ENCODE measurements around the gene GREB1. TPM values are rescaled to one million over a fixed set of nuclear protein-coding genes. Genes with fewer than 3 reads are reported as not detected.

Gene GREB1
- total RNA-seq, 1 experiment from 2014 or later, result 2.8 TPM

DNA sequence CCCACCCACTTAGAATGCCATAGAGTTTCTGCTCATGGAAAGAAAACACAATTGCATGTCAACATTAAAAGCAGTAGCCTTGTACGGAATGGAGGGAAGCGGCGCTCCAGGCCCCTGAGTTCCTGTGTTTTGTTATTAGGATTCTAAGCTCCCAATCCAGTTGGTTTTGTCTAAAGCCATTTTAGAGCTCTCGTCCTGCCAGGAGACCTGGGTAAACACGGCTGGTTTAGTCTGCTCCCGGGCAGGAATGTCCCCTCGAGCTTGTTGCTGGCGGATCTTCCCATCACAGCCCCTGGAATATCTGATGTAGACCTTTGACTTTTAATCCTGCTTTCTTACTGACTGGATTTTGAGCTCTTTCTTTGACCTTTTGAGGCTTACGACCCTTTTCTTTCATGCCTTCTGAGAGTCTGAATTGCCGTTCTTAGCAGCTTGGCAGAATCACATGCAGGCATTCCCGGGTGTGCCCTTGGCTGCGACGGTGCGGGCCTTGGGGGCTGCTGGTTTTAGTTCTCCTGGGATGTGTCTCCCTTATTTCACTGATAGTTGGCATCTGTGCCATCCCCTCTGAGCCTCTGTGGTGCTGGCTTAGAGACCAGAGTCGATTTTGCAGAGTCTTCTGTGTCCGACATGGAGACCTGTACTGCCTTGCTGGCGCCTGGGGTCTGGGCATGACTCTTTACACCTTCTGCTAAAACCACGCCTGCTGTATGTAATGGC, 25.4 kb downstream of the GREB1 start:
- no peak for DNase-seq (ENCODE audit: low spot score)

DNA sequence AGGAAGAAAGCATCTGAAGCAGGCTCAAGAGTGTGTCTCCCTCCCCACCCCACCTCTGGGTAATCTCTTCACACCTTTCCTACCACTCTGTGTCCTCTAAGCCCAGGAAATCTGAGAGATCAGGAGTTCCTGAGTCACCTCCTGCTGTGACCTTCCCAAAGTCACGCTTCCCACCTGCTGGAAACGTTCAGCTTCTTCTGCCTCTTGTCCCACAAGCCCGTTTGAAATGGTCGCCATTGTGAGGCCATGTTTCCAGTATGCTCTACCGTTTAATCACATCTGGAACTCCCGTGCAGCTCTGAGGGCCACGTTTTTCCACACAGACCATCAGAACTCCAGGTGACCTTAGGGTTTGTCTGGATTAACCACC, 25.9 kb downstream of the GREB1 start:
- DNase-seq (ENCODE audit: low spot score), result no peak

DNA sequence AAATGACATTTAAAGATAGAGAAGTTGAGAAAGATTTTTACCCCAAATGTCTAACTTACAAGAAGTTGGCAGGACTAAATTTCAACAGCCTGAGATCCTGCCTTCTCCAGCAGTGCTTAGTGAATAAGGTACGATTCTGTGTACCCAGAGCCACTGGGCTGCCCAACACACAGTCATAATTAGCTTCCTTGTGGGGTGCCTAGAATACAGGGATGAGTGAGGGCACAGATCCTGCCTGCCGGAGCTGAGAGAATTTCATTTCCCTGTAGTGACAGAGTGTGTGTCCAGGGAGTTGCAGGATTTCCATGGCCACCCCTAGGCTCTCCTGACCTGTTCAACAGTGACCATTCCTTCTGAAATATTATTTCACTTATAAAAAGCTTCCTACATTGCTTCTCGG, 27.0 kb downstream of the GREB1 start:
- no peak for DNase-seq (ENCODE audit: low spot score)

DNA sequence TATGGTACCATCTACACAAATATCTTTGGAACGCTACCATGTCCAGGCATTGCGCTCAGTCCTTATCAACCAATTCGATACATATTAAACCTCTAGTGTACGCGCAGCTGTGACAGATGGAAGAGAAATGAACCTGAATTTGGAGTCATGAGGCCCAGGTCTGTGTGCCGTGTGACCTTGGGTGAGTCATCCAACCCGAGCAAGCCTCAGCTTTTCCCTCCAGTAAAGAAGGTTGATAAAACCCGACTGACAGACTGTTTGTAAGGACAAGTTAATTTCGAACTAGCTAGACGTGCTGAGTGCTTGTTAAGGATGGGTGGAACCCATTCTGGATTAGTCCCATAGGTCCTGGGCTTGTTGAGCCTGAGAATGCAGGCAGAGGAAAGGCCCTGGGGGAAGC, 28.2 kb downstream of the GREB1 start:
- DNase-seq (ENCODE audit: low spot score), result peak; percentile 29

DNA sequence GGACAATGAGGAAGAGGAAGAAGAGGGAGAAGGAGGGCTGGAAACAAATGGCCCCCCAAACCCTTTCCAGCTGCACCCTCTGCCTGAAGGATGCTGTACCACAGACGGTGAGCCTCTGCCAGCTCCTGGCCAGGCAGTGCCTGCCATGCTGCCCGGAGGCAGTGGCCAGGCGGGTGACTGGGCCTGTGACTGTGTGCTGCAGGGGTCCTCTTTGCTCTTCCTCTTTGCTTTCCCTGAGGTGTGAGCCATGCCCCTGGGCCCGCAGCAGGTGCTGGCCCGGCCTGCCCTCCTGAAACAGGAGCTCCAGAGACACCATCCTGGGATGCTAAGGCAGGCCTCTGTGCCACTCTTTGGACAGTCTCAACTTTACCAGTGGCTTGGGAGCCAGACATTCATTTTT, 28.6 kb downstream of the GREB1 start:
- no peak for DNase-seq (ENCODE audit: low spot score)

DNA sequence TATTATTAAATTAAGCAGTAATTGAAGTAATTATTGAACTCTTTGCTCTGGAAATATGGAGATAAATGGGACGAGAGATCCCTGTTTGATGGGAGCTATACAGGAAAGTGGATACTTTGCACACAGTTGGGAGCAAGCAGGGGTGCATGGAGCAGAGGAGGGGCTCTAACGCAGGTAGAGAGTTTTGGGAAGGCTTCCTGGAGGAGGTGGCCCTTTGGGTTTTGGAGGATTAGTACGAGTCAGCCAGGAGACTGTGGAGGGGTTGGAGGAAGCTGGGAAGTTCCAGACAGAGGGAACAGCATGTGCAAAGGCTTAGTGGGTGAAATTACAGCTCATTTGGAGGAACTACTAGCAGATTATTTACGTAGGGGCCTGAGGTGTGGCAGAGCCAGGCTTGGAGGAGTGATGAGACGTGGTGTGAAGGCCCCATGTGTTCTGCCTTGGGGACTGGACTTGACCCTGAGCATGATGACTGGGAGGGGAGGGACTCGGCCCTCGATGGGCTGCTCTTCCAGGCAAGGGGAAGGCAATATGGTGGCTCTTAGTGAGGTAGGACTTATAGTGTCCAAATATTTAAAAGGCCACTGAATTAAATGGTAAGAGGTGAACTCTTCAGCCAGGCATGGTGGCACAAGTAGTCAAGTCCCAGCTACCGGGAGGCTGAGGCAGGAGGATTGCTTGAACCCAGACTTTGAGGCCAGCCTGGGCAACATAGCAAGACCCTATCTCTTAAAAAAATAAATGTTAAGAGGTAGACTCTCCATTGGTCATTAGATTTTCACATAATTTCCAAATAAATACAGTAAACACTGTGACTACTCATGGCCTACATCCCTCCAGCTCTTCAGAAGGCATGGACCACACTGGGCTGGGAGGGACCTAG, 30.2 kb downstream of the GREB1 start:
- no peak for DNase-seq (ENCODE audit: low spot score)

DNA sequence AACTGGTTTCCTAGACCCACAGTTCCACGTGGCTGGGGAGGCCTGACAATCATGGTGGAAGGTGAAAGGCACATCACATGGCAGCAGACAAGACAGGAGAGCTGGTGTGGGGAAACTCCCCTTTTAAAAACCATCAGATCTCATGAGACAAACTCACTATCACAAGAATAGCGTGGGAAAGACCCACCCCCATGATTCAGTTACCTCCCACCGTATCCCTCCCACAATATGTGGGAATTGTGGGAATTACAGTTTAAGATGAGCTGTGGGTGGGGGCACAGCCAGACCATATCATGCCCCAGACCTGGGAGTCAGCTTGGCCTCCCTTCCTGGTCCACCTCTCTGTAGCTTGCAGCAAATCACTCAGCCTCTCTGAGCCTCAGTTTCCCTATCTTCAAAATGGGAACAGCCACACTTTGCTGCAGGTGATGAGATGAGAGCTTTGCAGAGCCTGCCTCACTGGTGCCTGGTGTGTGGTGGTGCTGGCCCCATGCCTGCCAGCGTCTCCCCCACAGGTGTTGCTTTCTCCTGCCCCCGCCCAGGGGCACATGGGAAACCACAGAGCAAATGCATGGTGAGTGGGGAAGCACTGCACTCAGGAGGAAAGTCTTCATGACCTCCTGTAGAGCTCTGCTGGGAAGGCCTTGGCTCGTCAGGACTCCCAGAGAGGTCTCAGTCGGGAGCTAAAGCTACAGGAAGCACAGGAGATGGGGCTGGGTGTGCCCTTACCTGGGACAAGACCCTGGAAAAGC, 31.1 kb downstream of the GREB1 start:
- DNase-seq (ENCODE audit: low spot score), result no peak

DNA sequence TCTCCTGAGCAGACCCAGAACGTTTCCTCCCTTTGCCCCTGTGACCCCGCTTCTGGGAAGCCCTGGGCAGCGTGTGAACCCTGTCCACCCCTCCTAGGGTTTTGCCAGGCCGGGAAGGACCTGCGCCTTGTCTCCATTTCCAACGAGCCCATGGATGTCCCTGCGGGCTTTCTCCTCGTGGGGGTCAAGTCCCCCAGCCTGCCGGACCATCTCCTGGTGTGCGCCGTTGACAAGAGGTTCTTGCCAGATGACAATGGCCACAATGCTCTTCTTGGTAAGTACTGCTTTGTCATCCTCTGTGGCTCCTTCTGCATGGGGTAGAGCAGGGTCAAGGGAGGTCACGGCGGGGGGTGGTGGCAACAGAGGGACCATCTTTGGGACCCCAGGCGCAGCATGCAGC, 32.5 kb downstream of the GREB1 start:
- DNase-seq (ENCODE audit: low spot score), result no peak

DNA sequence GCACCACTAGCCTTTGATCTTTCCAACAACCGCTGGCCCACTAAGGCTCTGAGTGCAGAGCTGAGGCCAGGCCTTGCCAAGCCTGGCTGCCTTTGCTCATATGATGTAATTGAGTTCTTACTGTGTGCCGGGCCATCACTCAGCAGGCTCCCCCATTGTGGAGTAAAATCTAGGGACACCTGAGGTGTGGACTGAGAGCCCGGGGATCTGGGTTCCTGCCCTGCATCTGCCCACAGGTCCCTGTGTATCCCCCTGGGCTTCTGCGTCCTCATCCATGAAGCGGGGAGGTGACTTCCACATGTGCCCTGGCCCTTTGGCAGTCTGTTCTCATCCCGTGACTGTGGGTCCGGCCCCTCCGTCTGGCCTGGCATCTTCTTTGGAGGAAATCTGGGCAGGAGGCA, 33.8 kb downstream of the GREB1 start:
- no peak for DNase-seq (ENCODE audit: low spot score)

DNA sequence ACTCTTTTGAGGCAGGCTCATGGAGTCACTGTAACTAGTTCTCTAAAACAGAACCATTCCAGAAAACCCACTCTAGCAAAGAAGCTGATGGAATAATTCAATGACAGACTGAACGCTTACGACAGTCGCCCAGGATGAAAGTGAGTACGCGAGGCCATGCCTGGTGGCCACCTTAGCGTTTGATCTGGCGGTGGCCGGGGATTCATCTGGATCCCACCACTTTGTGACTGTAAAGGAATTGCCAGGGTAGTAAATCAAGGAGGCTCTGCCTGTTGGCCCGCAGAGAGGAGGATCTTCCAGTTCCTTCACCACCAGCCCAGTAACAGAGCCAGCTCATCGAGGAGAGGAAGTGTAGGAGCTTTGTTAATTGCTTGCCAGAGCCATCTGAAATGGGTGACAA, 34.6 kb downstream of the GREB1 start:
- no peak for DNase-seq (ENCODE audit: low spot score)

DNA sequence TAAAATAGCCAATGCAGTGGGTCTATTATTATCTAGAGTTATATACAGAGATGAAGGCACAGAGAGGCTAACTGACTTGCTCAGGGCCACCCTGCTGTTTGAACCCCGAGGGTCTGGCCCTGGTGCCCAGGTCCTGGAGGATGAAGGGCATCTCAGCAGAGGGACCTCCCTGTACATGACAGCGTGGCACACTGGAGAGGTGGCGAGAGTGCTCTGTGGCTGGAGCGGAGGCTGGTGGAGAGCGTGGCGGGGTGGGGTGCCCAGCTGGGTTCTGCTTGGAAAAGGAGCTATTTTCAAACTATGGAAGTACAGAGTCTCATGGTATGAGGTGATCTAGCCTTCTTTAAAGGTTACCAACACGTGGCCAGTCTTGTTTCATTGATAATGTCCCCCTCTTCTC, 35.8 kb downstream of the GREB1 start:
- no peak for DNase-seq (ENCODE audit: low spot score)

DNA sequence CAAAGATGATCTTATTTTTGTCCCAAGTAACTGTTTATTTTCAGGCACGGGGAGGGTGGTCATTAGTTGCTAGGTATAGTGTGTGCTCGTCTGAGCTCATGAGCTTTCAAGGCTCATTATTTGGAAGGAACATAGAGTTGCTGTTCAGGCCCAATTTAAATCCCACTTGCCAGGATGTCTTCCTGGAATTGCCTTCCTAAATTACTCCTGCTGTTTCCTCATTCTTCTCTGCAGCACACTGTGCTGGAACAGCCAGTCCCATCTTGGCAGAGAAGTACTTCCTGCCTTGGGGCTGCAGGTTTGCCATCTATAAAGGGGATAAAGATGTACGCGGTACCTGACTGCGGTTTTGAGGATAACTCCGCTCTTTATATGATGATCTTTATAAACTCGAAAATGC, 37.3 kb downstream of the GREB1 start:
- no peak for DNase-seq (ENCODE audit: low spot score)

DNA sequence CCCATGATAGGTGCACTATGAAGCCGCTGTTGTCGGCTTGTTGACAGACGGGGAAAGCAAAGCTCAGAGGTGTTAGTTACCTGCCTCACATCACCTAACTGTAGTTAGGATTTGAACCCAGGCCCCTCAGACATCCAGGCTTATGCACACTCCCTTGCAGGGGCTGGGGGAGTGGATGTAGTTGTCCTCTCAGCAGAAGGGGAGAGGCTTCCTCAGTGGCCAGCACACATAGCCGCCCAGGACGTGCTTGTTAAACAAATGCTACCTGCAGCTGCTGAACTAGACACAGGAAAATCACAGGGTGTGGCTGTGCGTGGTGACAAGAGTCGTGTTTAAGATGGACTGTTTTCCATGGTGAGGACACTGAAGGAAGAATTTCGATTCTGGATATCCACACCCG, 39.2 kb downstream of the GREB1 start:
- no peak for DNase-seq (ENCODE audit: low spot score)

DNA sequence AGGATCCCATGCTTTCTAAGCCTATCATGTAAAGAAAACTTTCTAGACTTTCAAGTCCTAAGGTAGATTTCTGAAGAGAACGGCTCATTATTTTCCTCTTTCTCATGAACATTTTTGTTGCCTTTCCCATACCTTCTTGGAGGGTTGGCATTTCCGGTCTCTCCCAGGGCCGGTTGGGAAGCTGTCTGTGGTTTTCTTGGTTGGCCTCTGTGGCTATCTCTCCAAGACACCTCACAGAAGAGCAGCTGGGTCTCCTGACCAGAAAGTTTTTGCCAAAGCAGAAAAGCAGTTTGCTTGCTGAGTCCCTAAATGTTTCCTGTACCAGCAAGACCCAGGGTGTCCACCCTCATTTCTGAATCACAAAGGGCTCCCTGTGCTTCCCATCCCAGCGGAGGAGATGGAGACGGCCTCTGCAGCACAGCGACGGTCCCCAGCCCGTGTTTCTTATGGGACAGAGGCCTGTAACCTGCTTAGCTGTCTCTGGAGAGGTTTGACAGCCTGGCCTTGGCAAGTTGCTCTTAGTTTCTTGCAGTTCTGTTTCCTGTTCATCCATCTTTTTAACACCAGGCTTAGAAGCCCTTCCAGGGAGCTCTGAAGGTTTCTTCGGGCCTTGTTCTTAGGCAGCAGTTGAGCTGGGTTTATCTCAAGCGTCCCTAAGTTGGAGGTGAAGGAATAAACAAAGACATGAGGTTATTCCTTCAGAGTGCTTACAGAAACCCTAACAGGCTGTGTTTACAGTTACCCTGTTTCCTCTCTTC, 39.8 kb downstream of the GREB1 start:
- peak; percentile 94 for DNase-seq (ENCODE audit: low spot score)

DNA sequence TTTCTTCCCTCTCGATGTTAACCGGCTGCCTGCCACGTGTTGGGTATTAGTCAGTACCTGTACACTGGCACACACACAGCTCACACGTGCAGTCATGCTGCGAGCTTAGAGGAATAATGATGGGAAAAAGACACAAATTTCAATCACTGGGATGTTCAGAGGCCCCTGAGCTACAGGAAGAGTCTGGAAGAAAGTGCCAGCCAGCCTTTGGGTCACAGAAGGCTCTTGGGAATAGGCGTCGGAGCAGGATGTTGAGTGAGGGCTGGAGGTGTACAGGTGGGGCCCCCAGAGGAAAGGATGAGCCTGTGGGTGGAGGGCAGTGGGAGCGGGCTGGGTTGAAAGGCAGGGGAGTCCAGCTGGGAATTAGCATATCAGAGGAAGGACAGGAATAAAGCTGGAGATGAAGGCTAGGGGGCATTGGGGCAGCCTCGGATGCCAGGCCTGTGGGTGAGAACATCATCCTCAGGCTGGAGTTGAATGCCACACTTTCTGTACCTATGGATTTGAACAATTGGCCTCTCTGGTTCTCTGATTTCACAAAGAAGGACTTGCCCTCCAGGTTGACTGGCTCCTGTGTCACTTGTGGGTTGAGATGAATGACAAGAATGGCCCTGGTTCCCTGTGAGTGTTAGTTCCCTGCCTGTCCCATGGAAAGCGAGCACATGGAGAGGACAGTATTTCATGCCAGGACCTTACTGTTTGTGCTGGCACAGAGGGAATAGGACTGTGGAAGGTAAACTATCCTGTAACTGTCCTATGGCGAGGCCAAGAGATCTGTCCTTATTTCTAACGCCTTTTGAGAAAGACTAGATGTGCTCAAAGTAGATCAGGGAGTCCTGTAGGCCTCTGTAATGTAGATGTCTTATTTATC, 40.6 kb downstream of the GREB1 start:
- no peak for DNase-seq (ENCODE audit: low spot score)

DNA sequence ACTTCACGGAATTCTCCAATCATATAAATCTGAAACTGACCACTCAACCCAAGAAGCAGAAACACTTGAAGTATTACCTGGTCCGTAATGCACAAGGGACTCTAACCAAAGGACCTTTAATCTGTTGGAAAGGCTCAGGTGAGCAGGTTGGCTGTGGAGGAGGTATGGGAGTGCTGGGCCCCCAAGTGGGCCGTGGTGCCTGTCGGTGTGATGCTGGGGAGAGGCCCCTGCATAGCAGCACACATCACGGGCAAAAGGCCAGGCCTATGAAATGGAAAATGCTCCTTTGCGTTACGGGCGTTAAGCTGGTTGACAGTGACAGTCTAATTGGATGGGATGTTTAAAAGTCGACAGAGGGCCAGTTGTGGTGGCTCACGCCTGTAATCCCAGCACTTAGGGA, 42.6 kb downstream of the GREB1 start:
- DNase-seq (ENCODE audit: low spot score), result no peak

DNA sequence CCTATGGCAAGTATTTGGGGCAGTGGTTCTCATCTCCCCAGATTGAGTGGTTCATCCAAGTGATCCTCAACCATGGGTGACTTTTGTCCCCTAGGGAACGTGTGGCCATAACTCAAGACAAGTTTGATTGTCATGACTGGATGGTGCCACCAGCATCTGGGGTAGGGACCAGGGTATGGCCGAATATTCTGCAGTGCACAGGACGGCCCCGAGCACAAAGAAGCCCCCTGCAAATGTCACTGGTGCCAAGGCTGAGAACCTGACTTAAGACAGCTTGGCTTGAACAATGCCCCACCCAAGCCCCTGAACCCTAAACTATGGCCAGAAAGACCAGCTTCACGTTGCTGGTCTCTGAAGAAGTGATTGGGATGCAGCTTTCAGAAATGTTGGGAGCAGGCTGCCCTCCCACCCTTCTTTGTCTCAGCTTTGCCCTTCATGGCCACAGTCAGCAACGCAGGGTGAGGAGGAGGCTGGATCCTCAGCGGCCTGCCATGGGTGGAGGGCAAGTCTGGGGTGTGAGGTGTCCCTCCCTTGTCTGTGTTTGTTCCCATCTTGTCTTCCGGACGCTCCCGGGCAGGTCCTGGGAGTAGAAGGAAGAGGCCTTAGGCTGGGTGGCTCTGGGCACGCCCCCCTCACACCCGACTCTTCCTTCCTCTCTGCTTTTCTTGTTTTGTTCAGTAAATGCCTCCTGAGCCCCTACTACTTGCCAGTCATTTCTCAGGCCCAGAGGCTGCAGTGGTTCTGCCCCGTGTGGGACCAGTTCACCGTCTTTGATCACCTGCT, 43.4 kb downstream of the GREB1 start:
- DNase-seq (ENCODE audit: low spot score), result no peak

DNA sequence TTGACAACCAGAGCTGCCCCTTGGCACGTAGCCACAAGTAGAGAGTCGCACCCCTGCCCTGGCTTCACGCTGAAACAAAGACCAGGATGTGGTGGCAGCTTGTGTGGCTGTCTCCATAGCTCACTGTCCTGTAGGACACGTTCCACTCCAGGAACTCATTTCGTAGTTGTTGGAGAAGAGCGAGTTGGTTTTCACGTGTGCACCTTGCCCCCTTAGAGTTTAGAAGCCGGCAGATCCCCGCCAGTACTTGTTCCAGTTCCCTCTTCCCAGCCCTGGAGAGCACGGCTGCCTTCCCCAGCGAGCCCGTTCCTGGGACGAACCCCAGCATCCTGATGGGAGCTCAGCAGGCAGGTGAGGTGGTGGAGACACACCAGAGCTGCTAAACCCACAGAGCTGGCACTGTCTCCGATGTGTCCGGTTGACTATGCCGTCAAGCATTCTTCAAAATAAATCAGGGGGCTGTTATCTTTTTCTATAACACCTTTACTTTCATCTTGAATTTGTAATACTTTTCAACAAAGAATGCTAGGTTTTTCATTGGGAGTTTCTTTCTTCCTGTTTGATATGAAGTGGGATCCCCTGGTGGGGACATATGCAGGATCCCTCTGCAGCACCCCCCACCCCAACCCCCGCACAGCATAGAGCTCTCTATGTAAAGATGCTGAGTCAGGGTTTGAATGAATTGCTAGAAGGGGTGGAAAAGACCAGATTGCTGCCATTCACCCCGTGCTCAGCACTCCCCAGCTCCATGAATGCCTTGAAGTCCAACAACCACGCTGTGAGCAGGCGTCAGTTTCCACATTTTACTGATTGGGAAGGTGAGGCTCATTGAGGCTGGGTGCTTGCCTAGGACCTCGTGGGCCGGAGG, 44.5 kb downstream of the GREB1 start:
- DNase-seq (ENCODE audit: low spot score), result no peak
